NCI-H1092 treated with DMSO at 0.1 percent for 48 hours (cell line): Measurements from ENCODE around the gene LRRC37B.
"Not testable (repeated sequence)": the region's sequence is repeated elsewhere in the genome, so short reads cannot be mapped to it uniquely, and the experiment has no call there.

Experiments used
- DNase-seq: peaks from one replicate; lab custom pipeline; 2025; lab: John Stamatoyannopoulos, UW

The LRRC37B gene

DNA sequence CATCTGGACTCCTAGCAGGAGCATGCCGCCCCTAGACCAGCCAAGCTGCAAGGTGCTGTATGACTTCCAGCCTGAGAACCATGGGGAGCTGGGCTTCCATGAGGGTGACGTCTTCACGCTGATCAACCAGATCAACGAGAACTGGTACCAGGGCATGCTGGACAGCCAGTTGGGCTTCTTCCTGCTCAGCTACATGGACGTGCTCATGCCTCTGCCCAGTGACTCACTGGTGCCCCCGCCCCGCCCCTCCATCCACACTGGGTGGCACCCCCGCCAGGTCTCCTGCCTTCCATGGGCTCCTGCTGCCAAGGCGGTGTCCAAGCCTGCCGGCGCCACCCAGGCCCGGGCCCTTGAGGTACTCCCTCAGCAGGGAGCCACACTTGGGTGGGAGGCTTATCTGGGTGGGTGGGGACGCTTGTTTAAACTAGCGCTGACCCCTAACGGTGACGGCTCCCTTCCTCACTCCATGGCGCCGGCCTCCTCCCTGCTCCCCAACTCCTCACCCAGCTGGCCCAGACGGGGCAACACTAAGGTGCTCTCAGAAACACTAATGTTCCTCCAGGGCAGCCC is 34.2 kb downstream of the LRRC37B start:
- DNase-seq = not testable (repeated sequence)

DNA sequence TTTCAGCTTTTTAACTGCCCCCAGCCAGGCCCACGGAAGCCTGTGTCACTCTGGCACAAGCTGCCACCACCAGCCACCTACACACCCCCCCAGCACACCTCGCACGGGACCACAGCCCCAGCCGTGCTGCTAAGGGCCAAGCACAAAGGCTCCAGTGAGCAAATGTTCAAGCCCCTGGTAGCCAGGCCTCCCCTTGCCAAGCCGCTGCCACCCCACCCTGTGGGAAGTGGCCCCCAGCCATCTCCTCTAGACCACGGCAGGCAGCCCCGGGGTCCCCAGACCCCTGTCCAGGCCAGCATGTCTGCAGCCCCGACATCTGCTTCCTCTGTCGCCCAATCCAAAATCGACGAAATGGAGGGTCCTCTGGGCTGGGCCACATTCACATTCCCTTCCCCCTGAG is 35.1 kb downstream of the LRRC37B start:
- DNase-seq = not testable (repeated sequence)

DNA sequence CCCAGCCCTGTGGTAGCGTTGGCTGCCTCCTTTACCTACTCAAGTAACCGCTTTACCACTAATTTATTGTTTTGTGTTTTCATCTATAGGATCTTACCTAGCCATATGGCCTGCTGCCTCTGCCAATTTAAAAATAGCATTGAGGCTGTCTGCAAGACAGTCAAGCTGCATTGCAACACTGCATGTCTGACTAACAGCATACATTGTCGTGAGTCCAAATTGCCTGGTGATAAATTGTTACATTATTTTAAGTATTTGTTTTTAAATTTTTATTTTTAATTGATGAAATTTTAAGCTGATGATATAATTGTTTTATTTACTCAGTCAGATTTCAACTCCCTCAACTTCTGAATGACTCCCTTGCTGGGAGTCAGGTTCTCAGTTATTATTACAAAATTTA is 38.4 kb downstream of the LRRC37B start:
- DNase-seq = not testable (repeated sequence)

DNA sequence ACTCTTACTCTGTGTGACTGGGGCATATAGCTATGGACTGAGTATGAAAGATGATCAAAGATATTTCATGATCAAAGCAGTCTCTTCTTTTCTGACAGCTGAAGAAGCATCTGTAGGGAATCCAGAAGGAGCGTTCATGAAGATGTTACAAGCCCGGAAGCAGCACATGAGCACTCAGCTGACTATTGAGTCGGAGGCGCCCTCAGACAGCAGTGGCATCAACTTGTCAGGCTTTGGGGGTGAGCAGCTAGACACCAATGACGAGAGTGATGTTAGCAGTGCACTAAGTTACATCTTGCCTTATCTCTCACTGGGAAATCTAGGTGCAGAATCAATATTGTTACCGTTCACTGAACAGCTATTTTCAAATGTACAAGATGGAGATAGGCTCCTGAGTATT is 40.5 kb downstream of the LRRC37B start:
- not testable (repeated sequence) for DNase-seq

DNA sequence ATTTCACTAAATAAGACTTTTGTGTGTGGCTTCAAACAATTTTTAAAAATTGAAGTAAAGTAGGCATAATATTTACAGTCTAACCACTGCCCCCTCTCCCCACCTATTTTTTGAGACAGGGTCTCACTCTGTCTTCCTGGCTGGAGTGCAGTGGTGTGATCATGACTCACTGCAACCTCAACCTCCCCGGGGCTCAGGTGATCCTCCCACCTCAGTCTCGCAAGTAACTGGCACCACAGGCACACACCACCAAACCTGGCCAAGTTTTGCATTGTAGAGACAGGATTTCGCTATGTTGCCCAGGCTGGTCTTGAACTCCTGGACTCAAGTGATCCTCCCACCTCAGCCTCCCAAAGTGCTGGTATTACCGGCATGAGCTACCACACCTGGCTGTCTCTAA is 47.8 kb downstream of the LRRC37B start:
- DNase-seq = not testable (repeated sequence)

GRCh38 chr17:32055425-32055824 is 48.2 kb downstream of the LRRC37B start:
- DNase-seq = not testable (repeated sequence)

DNA sequence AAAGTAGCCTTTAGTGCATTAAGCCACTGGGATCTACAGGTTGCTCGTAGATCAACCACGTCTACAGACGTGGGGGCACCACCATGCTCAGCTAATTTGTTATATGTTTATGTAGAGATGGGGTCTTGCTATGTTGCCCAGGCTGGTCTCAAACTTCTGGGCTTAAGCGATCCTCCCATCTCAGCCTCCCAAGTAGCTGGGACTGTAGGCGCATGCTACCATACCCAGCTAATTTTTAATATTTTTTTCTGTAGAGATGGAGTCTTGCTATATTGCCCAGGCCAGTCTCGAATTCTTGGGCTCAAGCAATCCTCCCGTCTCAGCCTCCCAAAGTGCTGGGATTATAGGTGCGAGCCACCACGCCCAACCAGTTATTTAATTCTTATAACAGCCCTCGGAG is 49.3 kb downstream of the LRRC37B start:
- not testable (repeated sequence) for DNase-seq

- DNase-seq = not testable (repeated sequence)
Observed at GRCh38 chr17:32057460-32058105, 50.4 kb downstream of the LRRC37B start.

- not testable (repeated sequence) for DNase-seq
Observed at GRCh38 chr17:32060695-32061094, 53.5 kb downstream of the LRRC37B start.

DNA sequence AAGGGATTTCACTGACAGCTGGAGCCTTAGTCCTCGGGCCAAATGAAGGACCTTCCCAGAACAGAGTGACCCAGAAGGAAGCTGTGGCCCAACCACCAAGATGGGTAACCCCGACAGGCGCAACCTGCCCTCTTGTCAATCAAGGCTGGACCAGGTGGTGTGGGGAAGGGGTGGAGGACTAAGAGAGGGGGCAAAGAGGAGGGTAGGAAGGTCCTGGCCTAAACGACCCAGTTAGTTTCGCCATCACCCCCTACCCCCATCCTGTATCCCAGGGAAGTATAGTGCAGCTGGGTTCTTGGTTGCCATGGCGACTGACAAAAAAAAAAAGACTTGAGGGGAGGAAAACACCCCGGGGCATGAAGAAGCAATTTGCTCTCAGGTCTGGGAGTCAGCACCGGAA is 54.7 kb downstream of the LRRC37B start:
- DNase-seq = not testable (repeated sequence)

GRCh38 chr17:32064091-32064490 is 56.9 kb downstream of the LRRC37B start:
- not testable (repeated sequence) for DNase-seq

DNA sequence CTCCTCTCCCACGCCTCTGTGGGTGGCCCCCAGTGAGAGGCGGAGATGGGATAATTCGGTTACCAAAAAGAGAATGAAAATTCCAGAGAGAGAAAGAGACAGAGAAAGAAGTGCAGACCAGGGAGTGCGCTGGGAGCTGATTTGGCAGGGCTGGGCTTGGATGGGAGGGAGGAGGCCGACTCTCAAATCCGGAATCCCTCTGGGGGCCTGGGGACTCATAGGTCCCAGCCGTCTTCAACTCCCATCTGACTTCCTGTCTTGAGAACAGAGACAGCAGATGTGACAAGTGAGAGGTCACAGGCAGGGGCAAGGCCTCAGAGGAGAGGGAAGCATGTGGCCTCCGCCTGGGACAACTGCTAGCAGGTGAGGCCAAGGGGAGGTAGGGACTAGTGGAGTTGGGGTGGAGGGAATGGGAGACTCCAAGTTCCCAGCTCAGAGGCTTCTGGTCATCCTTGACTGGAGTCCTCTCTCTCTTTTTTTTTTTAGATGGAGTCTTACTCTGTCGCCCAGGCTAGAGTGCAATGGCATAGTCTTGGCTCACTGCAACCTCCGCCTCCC is 59.0 kb downstream of the LRRC37B start:
- DNase-seq = not testable (repeated sequence)

- not testable (repeated sequence) for DNase-seq
Observed at GRCh38 chr17:32066863-32067642, 59.9 kb downstream of the LRRC37B start.

GRCh38 chr17:32069067-32069466 is 61.9 kb downstream of the LRRC37B start:
- DNase-seq = not testable (repeated sequence)

- DNase-seq = not testable (repeated sequence)
Observed at GRCh38 chr17:32071961-32072360, 64.8 kb downstream of the LRRC37B start.

DNA sequence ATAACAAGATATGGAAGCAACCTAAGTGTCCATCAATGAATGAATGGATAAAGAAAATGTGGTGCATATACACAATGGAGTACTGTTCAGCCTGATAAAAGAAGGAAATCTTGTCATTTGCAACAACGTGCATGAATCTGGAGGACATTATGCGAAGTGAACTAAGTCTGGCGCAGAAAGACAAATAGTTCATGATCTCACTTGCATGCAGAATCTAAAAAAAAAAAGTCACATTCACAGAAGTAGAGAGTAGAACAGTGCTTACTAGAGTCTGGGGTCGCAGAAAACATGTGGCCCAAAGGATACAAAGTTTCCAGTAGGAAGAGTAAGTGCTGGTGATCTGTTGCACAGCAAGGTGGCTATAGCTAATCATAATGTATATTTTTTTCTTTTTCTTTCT is 65.9 kb downstream of the LRRC37B start:
- not testable (repeated sequence) for DNase-seq

DNA sequence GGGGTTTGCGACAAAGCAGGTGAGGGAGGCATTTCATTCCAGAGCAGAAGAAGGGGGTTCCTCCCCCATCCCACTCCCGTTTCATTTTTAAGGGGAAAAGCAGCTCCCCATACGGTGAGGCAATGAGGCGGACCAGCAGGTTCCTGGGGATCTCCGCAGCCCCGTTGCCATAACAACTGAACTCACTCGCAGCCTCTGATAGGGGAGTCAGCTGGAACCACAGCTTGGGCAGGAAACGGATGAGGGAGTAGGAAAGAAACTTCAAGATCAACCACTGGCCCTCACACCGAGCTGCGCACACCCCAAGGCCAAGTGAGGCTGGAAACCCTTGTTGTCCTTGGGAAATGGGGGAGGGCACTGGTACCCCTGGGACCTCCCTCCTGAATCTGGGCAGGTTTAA is 72.6 kb downstream of the LRRC37B start:
- DNase-seq = peak; percentile 46

DNA sequence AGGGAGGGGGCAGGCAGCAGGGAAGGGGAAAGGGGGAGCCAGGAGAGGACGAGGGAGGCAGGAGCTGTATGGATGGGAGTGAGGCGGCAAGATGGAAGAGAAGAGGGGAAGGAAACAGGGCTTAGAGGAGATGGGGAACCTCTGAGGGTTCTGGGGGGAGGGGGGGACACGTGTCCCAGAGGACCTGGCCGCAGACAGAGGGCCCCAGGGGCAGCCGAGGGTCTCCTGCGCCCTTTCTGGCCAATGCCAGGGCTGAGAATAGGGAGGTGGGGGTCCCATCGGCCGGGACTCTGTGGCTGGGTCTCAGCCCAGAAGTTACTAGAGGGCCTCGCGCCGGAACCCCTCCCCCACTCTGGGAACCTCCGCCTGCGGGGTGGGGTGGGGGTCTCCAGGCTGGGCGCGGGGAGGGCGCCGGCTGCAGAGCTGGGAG is 76.4 kb downstream of the LRRC37B start:
- not testable (repeated sequence) for DNase-seq

DNA sequence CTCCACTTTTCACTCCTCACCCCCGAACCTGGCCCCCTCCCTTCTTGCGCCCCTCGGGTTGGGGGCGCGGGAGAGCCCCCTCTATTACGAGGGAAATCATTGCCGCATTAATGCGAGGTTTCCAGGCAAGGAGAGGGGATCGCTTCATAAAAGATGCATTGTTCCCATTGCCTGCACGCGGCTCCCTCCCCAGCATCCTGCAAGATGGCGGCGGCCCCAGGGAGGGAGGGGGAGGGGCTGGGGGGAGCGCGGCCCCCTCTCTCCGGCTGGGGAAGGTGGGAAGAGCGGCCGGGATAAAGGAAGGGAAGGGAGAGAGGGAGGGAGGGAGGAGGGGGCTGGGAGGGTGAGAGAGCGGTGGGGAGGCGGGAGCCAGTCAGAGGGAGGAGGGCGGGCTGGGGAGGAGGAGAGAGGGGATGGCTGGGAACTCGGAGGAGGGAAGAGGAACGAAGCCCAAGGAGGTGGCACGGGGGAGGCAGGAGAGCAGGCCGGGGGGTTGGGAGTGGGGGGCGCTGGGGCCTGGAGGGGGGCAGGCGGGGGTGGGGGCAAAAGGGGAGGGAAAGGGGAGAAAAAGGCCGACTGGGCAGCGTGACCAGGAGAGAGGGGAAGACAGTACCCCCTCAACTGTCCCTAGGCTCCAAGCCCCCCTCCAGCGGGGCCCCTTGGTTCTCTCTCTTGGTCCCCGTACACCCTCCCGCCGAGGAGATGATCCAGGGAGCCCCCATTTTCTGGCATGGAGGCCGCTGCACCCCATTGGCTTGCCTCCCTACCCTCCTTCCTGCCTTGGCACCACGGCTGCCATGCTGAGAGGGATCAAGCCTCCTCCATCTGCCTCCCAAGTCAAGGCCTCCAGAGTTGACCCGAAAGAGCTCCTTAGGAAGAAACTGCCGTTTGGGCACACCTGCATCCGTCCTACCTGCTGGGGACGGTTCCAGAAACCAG is 77.1 kb downstream of the LRRC37B start:
- peak; percentile 28 for DNase-seq

- DNase-seq = not testable (repeated sequence)
Observed at GRCh38 chr17:32084942-32085829, 78.0 kb downstream of the LRRC37B start.
